MV-4-11 (cell line): Measurements from ENCODE around the gene ABI3.
"Not testable (repeated sequence)": the region's sequence is repeated elsewhere in the genome, so short reads cannot be mapped to it uniquely, and the experiment has no call there.

Experiments
- DNase-seq: peaks from one replicate; lab custom pipeline; 2025; lab: John Stamatoyannopoulos, UW

Gene ABI3

DNA sequence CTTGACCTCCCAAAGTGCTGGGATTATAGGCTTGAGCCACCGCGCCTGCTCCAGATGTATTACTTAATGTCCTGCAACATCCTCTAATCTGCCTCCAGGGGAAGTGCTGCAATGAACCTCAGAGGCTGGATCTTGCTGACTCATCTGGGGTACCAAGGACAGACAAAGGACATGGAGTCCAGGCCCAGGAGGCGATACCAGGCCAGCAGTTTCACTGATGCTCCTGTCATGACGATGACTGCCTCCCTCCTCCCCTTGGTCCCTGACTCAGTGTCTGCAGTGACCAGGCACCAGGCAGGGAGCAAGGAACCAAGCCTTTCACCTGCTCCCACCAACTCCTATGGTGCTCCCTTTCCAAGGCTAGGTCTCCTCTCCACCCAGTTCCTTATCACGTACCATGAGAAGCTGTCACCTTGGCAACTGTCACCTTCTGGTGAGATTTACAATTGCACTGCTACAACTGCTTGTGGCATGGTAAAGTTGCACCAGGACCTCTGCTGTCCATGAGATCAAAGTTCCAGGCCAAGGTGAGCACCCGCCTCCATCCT is 41.7 kb downstream of the ABI3 start:
- peak; percentile 70 for DNase-seq

- DNase-seq = no peak
Measured at GRCh38 chr17:49254066-49254465, 43.6 kb downstream of the ABI3 start.

- DNase-seq = no peak
Measured at GRCh38 chr17:49255125-49255524, 44.6 kb downstream of the ABI3 start.

GRCh38 chr17:49258394-49258793 is 47.9 kb downstream of the ABI3 start:
- DNase-seq = no peak

DNA sequence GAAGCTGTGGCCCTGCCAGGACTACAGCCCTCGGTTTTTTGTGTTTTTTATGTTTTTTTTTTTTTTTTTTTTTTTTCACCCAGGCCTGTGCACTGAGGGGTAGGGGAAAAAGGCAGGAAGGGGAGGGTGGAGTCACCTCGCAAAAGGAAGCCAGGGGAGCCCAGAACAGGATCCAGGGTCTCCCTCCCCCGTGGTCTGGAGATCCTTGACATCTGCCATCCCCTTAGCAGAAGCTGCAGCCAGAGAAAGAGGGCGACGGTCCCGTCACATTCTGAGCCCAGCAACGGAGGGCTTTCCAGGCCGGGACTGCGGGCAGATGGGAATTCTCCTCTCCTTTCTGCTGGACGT is 49.1 kb downstream of the ABI3 start:
- no peak for DNase-seq

- peak; percentile 66 for DNase-seq
Measured at GRCh38 chr17:49260011-49260816, 49.7 kb downstream of the ABI3 start.

DNA sequence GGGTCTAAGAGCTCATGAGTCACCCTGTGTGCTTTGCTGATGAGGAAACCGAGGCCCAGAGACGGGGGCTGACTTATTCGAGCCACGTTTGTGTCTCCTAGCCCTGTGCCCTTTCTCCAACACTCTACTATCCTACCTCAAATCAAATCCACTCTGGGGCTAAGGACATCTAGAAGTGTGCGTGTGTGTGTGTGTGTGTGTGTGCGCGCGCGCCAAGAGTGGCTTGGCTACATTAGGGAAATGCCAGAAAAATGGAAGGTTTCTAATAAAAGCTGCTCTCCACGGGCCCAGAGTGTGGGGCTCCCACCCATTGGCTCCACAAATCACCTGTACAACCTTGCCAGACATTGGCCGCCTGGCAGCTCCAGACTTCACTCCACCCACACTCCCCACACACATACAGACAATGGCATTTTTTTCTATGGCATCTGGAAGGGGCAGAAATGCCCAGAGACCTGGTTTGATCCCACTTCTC is 50.3 kb downstream of the ABI3 start:
- no peak for DNase-seq

DNA sequence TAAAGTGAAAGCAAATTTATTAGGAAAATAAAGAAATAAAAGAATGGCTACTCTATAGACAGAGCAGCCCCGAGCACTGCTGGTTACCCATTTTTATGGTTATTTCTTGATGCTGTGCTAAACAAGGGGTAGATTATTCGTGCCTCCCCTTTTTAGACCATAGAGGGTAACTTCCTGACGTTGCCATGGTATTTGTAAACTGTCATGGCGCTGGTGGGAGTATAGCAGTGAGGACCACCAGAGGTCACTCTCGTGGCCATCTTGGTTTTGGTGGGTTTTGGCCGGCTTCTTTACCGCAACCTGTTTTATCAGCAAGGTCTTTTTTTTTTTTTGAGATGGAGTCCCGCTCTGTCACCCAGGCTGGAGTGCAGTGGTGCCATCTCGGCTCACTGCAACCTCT is 51.0 kb downstream of the ABI3 start:
- DNase-seq = not testable (repeated sequence)

GRCh38 chr17:49266233-49266632 is 55.7 kb downstream of the ABI3 start:
- no peak for DNase-seq

DNA sequence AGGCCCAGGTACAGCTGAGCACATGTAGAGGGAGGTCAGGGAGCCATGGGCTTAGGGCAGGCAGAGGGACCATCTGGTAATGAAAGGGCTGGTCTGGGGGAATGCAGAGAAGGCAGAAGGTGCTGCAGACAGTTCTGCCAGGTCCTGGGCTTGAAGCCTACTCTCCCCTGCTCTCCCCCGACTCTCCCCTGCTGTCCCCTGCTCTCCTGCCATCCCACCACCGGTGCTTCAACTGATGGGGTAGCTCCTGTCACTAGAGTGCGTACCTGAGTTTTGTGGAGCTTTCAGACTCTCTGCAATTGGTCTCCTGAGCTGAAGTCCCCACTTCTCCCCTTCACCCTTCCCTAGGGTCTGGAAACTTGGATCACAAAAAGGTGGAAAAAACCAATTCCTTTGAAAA is 57.4 kb downstream of the ABI3 start:
- no peak for DNase-seq

GRCh38 chr17:49269356-49269755 is 58.8 kb downstream of the ABI3 start:
- DNase-seq = no peak
